ENCODE results near the gene TMF1.

TMF1 gene

GRCh38 chr3:69051756-69052471 is at the start of gene TMF1:
TMF1 (minus strand) TSS chr3:69052333; CDS start chr3:69052086, 247 bp downstream.
- DNase-seq: no peak

- DNase-seq: no peak
Measured at GRCh38 chr3:69099576-69099975, 47.4 kb upstream of the TMF1 start.

- no peak for DNase-seq
Measured at GRCh38 chr3:69097407-69098086, 45.4 kb upstream of the TMF1 start.

GRCh38 chr3:69096299-69096698 is 44.2 kb upstream of the TMF1 start:
- no peak for DNase-seq

GRCh38 chr3:69095636-69096035 is 43.5 kb upstream of the TMF1 start:
- DNase-seq: no peak

- DNase-seq: no peak
Measured at GRCh38 chr3:69094467-69095205, 42.5 kb upstream of the TMF1 start.

GRCh38 chr3:69092030-69092516 is 39.9 kb upstream of the TMF1 start:
- DNase-seq: no peak

- no peak for DNase-seq
Measured at GRCh38 chr3:69091389-69092029, 39.4 kb upstream of the TMF1 start.

- no peak for DNase-seq
Measured at GRCh38 chr3:69090021-69090420, 37.9 kb upstream of the TMF1 start.

- DNase-seq: no peak
Measured at GRCh38 chr3:69088063-69088462, 35.9 kb upstream of the TMF1 start.

GRCh38 chr3:69087030-69087791 is 35.1 kb upstream of the TMF1 start:
- no peak for DNase-seq

GRCh38 chr3:69085833-69086722 is 33.9 kb upstream of the TMF1 start:
- DNase-seq: peak; percentile 27

GRCh38 chr3:69085168-69085832 is 33.2 kb upstream of the TMF1 start:
- no peak for DNase-seq

- peak; percentile 76 for DNase-seq
Measured at GRCh38 chr3:69084326-69085167, 32.4 kb upstream of the TMF1 start, which contains the start of gene ARL6IP5. ARL6IP5 (plus strand) TSS chr3:69084937; CDS start chr3:69085048, 111 bp downstream.

- DNase-seq: no peak
Measured at GRCh38 chr3:69082805-69083204, 30.7 kb upstream of the TMF1 start.

GRCh38 chr3:69082361-69082760 is 30.2 kb upstream of the TMF1 start:
- DNase-seq: no peak

GRCh38 chr3:69081583-69082262 is 29.6 kb upstream of the TMF1 start:
- DNase-seq: no peak

- DNase-seq: peak; percentile 54
Measured at GRCh38 chr3:69080233-69080920, 28.2 kb upstream of the TMF1 start, which contains the start of gene UBA3. UBA3 (minus strand) TSS chr3:69080365; CDS start chr3:69080353, 12 bp downstream.
